HCT116 (cell line): ENCODE measurements around the gene BICRAL. TPM values are rescaled to one million over a fixed set of nuclear protein-coding genes. Genes with fewer than 3 reads are reported as not detected.

Source experiments
- ATAC-seq: fragments of 200-7000 bp; cut with Tn5 transposase; 2 replicates; pipeline ENCODE4 v1.9.1; 2020; ENCODE audit warnings: mild to moderate bottlenecking, moderate library complexity
- BruUV-seq: library from RNA; stranded (reverse); fragments of 400-500 nt; replicated peaks from 2 replicates; lab custom pipeline; 2021; lab: Mats Ljungman, UMichigan
- CTCF ChIA-PET: fragments of 300-600 bp; sonication (Branson Sonifier 250); formaldehyde crosslinking; loops from one replicate; lab custom pipeline; 2021; ENCODE audit warnings: antibody characterized with exemption; lab: Charles Lee
- POLR2A ChIA-PET: fragments of 300-600, 350-600 bp; sonication (Branson Sonifier 250); formaldehyde crosslinking; loops from one replicate; lab custom pipeline; 2021; ENCODE audit warnings: antibody characterized with exemption; lab: Charles Lee
- RAD21 ChIA-PET, 2 experiments: fragments of 300-600 bp; sonication (Branson Sonifier 250); formaldehyde crosslinking; loops; one replicate each; lab custom pipeline; 2023; ENCODE audit warnings: low total read pairs in 2 of 2; ENCODE audit not compliant: uncharacterized antibody in 2 of 2, unreplicated experiment in 2 of 2, low non-redundant PET in 1 of 2; lab: Charles Lee
- DNase-seq: peaks from one replicate; pipeline ENCODE4 v3.0.0-alpha.2; 2010; ENCODE audit warnings: low read depth, low spot score
- H2AFZ ChIP-seq: fragments of 200-600 bp; shearing (Covaris generic), sonication (generic); 2 replicates; pipeline ENCODE4 v1.6.1; 2017; ENCODE audit warnings: low read depth, mixed run types, mixed read lengths, antibody characterized with exemption, low read length; ENCODE audit not compliant: poor library complexity, severe bottlenecking
- H3K27ac ChIP-seq: 2 replicates; pipeline ENCODE4 v1.5.1; 2012; ENCODE audit warnings: low read depth, low read length
- H3K27me3 ChIP-seq: fragments of 200-600 bp; sonication (generic); 2 replicates; pipeline ENCODE4 v1.6.1; 2016; ENCODE audit warnings: mixed run types, low read length, mixed read lengths; ENCODE audit not compliant: insufficient read depth
- H3K36me3 ChIP-seq, 2 experiments: fragments of 200-500 bp in 1 of 2; fragments of 200-600 bp in 1 of 2; sonication (Bioruptor generic) in 1 of 2; sonication (generic) in 1 of 2; 2 replicates each; pipeline versions ENCODE4 v1.5.1 to v1.6.1; 2014 to 2016; ENCODE audit warnings: low read length in 2 of 2, inconsistent platforms in 1 of 2, mixed read lengths in 1 of 2, mixed run types in 1 of 2; ENCODE audit not compliant: insufficient read depth in 2 of 2, control insufficient read depth in 1 of 2
- H3K4me1 ChIP-seq, 2 experiments: fragments of 200-600 bp in 1 of 2; sonication (generic) in 1 of 2; 2 replicates each; pipeline versions ENCODE4 v1.5.1 to v1.6.1; 2012 to 2017; ENCODE audit warnings: low read length in 2 of 2, inconsistent platforms in 1 of 2, mild to moderate bottlenecking in 1 of 2, mixed read lengths in 1 of 2, mixed run types in 1 of 2, moderate library complexity in 1 of 2; ENCODE audit not compliant: insufficient read depth in 2 of 2, control insufficient read depth in 1 of 2
- H3K4me2 ChIP-seq: fragments of 200-600 bp; sonication (generic); 2 replicates; pipeline ENCODE4 v1.6.1; 2017; ENCODE audit warnings: mixed run types, low read length, mixed read lengths
- H3K4me3 ChIP-seq, 2 experiments: fragments of 200-600 bp in 1 of 2; sonication (generic) in 1 of 2; replicated peaks in 1 of 2; 2 replicates each; pipeline ENCODE4 v1.5.1; 2011 to 2016; ENCODE audit warnings: low read length in 2 of 2, control low read depth in 1 of 2, low read depth in 1 of 2, mild to moderate bottlenecking in 1 of 2, mixed read lengths in 1 of 2, mixed run types in 1 of 2
- H3K79me2 ChIP-seq: fragments of 200-600 bp; sonication (generic); 2 replicates; pipeline ENCODE4 v1.6.1; 2017; ENCODE audit warnings: mild to moderate bottlenecking, mixed run types, low read length, moderate library complexity, mixed read lengths; ENCODE audit not compliant: insufficient read depth
- H3K9ac ChIP-seq: fragments of 200-600 bp; sonication (generic); 2 replicates; pipeline ENCODE4 v1.6.1; 2016; ENCODE audit warnings: low read length, mixed read lengths
- H3K9me2 ChIP-seq: fragments of 200-600 bp; sonication (generic), shearing (Covaris generic); 2 replicates; pipeline ENCODE4 v1.6.1; 2017; ENCODE audit warnings: mixed run types, mild to moderate bottlenecking, moderate library complexity; ENCODE audit not compliant: insufficient read depth
- H3K9me3 ChIP-seq, 2 experiments: fragments of 200-500 bp in 1 of 2; fragments of 200-600 bp in 1 of 2; sonication (Bioruptor generic) in 1 of 2; sonication (generic) in 1 of 2; 2 replicates each; pipeline ENCODE4 v1.6.1; 2014 to 2017; ENCODE audit warnings: low read length in 2 of 2, mixed read lengths in 2 of 2, inconsistent platforms in 1 of 2, low read depth in 1 of 2, mild to moderate bottlenecking in 1 of 2, mixed run types in 1 of 2, moderate library complexity in 1 of 2; ENCODE audit not compliant: control insufficient read depth in 1 of 2, insufficient read depth in 1 of 2
- H4K20me1 ChIP-seq: fragments of 200-600 bp; sonication (generic), shearing (Covaris generic); 2 replicates; pipeline ENCODE4 v1.6.1; 2017; ENCODE audit warnings: mixed run types, mild to moderate bottlenecking, moderate library complexity; ENCODE audit not compliant: insufficient read depth
- ATF3 ChIP-seq: IDR thresholded peaks from 2 replicates; pipeline ENCODE4 v1.6.1; 2012
- CEBPB ChIP-seq: IDR thresholded peaks from 2 replicates; pipeline ENCODE4 v1.6.1; 2012; ENCODE audit warnings: low read depth
- CTCF ChIP-seq, 3 experiments: fragments of 200-600 bp in 1 of 3; sonication (generic) in 1 of 3; IDR thresholded peaks in 2 of 3; conservative IDR thresholded peaks in 1 of 3; 2 replicates each; pipeline ENCODE4 v1.5.1; 2012 to 2017; ENCODE audit warnings: low read depth in 2 of 3, low read length in 2 of 3, antibody characterized with exemption in 1 of 3, borderline replicate concordance in 1 of 3, control low read depth in 1 of 3, mild to moderate bottlenecking in 1 of 3, mixed read lengths in 1 of 3, mixed run types in 1 of 3, moderate library complexity in 1 of 3; ENCODE audit not compliant: insufficient read depth in 1 of 3
- ELF1 ChIP-seq: IDR thresholded peaks from 2 replicates; pipeline ENCODE4 v1.6.1; 2012; ENCODE audit warnings: low read depth, borderline replicate concordance
- EZH2phosphoT487 ChIP-seq: fragments of 200-600 bp; IDR thresholded peaks from 2 replicates; pipeline ENCODE4 v1.6.1; 2018; ENCODE audit warnings: antibody characterized with exemption, borderline replicate concordance
- MAX ChIP-seq: IDR thresholded peaks from 2 replicates; pipeline ENCODE4 v1.6.1; 2012
- RAD21 ChIP-seq: IDR thresholded peaks from 2 replicates; pipeline ENCODE4 v1.6.1; 2012; ENCODE audit warnings: low read depth, mild to moderate bottlenecking
- REST ChIP-seq: IDR thresholded peaks from 2 replicates; pipeline ENCODE4 v1.6.1; 2012; ENCODE audit warnings: low read depth
- SP1 ChIP-seq: IDR thresholded peaks from 2 replicates; pipeline ENCODE4 v1.6.1; 2012; ENCODE audit warnings: low read depth
- SRF ChIP-seq: IDR thresholded peaks from 2 replicates; pipeline ENCODE4 v1.6.1; 2012; ENCODE audit warnings: low read depth
- TCF7L2 ChIP-seq: IDR thresholded peaks from 2 replicates; pipeline ENCODE4 v1.7.0; 2011; ENCODE audit warnings: borderline replicate concordance, inconsistent platforms; ENCODE audit not compliant: insufficient read depth, insufficient read length; ENCODE audit errors: extremely low read depth
- ZBTB33 ChIP-seq: IDR thresholded peaks from 2 replicates; pipeline ENCODE4 v1.6.1; 2011; ENCODE audit warnings: mild to moderate bottlenecking, low read length, moderate library complexity; ENCODE audit not compliant: insufficient replicate concordance; ENCODE audit errors: extremely low read depth
- ZNF274 ChIP-seq: fragments of 200-500 bp; sonication (Bioruptor generic); IDR thresholded peaks from 2 replicates; pipeline ENCODE4 v1.6.1; 2014; ENCODE audit warnings: mild to moderate bottlenecking, low read depth, low read length, inconsistent platforms
- intact Hi-C: fragments of 100-400 bp; cut with micrococcal nuclease; formaldehyde crosslinking; loops from 2 replicates; pipeline ENCODE4 v1.10.0; 2022
- total RNA-seq: library from RNA; stranded (reverse); gene quantifications from one replicate; pipeline ENCODE4 v1.2.1, GENCODE V29; 2021; ENCODE audit not compliant: unreplicated experiment

BICRAL gene
- total RNA-seq, 1 experiment from 2014 or later = 14.9 TPM

GRCh38 chr6:42762426-42762859 is 19.4 kb upstream of the BICRAL start:
- ATAC-seq (no peak), DNase-seq (no peak)
- intact Hi-C loops = no loop called here
- Histone ChIP-seq H2AFZ (no peak overlapping the region), H3K9me2 (no peaks in the 10 kb centered on the region), H3K27me3 (no peaks in the 10 kb centered on the region), H3K4me1 (peaks cover 21 to 41% of the 10 kb centered on the region in 2 experiments), H3K9ac (no peak overlapping the region), H3K79me2 (no peaks in the 10 kb centered on the region), H3K27ac (no peak overlapping the region), H3K4me2 (no peak overlapping the region), H4K20me1 (no peaks in the 10 kb centered on the region), H3K36me3 (no peaks in the 10 kb centered on the region), H3K9me3 (no peaks in the 10 kb centered on the region), H3K4me3 (no peak overlapping the region)
- no TSS peak for BruUV-seq
- ChIA-PET CTCF (no interaction called here), RAD21 (no interaction called here), POLR2A (no interaction called here)
- no peak for TF ChIP-seq SP1
- TF ChIP-seq ELF1 = no peak
- TF ChIP-seq TCF7L2 = no peak
- TF ChIP-seq RAD21 = no peak
- no peak for TF ChIP-seq SRF
- TF ChIP-seq ATF3 = no peak
- no peak for TF ChIP-seq REST
- TF ChIP-seq CTCF (IDR thresholded peaks at IDR 0.05 in 2 of 3, conservative IDR thresholded peaks at IDR 0.05 in 1 of 3; ENCODE audit: borderline replicate concordance in 1 of 3, insufficient read depth in 1 of 3, low read depth in 2 of 3, low read length in 2 of 3) = no peak
- TF ChIP-seq ZNF274 = no peak
- no peak for TF ChIP-seq ZBTB33
- TF ChIP-seq EZH2phosphoT487 = no peak
- TF ChIP-seq CEBPB = no peak
- TF ChIP-seq MAX = no peak
